Measurements from ENCODE around the gene RPA3. TPM values are rescaled to one million over a fixed set of nuclear protein-coding genes. Genes with fewer than 3 reads are reported as not detected.

RPA3 gene
- total RNA-seq = 10 to 100 TPM; 14.9 to 35.2 (median 18.4) TPM

GRCh38 chr7:7718492-7718891 lies at the start of gene RPA3:
RPA3 (minus strand) TSS chr7:7718607; CDS start chr7:7640418, 78,189 bp downstream.
- TF ChIP-seq CTCF (IDR thresholded peaks at IDR 0.05) (no peak), POLR2A (IDR thresholded peaks at IDR 0.05) (no peak), POLR2AphosphoS5 (IDR thresholded peaks at IDR 0.05) (no peak), EP300 (IDR thresholded peaks at IDR 0.05) (no peak)
- Histone ChIP-seq H3K27me3 (no peaks in the 10 kb centered on the region), H3K4me1 (peaks cover 13% of the 10 kb centered on the region), H3K4me3 (no peak within 1 kb of the TSS), H3K9me3 (no peaks in the 10 kb centered on the region), H3K36me3 (no peaks in the 10 kb centered on the region), H3K27ac (peak within 1 kb of the TSS; percentile 12)
- WGBS = 80% methylated on average over 1 of the region's 1 CpG
- DNase-seq (ENCODE audit: low spot score in 2 of 2) = no peak

DNA sequence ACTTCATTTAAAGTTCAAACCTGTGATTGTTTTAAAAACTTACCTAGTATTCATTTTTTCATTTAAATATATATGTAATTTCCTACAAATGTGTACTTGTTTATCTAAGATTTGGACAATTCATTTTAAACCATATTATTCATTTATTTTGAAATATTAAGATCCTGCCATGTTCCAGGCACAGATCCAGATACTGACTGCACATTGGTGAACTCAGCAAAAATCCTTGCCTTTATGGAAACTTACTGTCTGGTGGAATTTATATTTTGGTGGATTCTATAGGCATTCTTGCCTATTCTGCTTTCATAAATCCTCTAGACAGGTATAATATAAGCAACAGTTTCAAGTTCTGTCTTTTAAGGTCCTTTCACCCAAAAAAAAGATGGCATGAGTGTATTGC lies 48.3 kb upstream of the RPA3 start:
- Histone ChIP-seq H3K27ac (no peak overlapping the region), H3K9me3 (no peaks in the 10 kb centered on the region), H3K4me1 (peaks cover 34% of the 10 kb centered on the region), H3K36me3 (no peaks in the 10 kb centered on the region), H3K4me3 (no peak overlapping the region), H3K27me3 (no peaks in the 10 kb centered on the region)
- no peak for DNase-seq (ENCODE audit: low spot score in 2 of 2)
- TF ChIP-seq CTCF (IDR thresholded peaks at IDR 0.05) = no peak
- no peak for TF ChIP-seq POLR2AphosphoS5 (IDR thresholded peaks at IDR 0.05)
- TF ChIP-seq POLR2A (IDR thresholded peaks at IDR 0.05) = no peak
- no peak for TF ChIP-seq EP300 (IDR thresholded peaks at IDR 0.05)

DNA sequence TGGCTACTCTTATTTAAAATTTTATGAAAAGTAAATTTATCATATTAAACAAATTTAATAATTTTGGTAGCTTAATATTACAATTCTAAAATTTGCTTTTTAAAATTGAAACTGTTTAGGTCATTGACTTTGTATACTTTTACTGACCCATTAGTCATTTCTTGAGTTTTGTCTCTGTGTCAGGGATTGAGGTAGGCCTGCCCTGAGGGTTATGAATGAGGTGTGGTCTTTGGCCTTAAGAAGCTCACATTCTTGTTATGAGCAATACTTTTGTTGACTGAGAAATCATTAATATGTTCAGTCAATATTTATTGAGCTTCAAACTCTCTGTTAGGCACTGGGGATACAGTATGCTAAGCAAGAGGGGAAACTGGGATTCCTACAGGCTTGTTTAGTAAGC lies 47.0 kb upstream of the RPA3 start:
- H3K27ac ChIP-seq = no peak overlapping the region
- peaks cover 34% of the 10 kb centered on the region for H3K4me1 ChIP-seq

DNA sequence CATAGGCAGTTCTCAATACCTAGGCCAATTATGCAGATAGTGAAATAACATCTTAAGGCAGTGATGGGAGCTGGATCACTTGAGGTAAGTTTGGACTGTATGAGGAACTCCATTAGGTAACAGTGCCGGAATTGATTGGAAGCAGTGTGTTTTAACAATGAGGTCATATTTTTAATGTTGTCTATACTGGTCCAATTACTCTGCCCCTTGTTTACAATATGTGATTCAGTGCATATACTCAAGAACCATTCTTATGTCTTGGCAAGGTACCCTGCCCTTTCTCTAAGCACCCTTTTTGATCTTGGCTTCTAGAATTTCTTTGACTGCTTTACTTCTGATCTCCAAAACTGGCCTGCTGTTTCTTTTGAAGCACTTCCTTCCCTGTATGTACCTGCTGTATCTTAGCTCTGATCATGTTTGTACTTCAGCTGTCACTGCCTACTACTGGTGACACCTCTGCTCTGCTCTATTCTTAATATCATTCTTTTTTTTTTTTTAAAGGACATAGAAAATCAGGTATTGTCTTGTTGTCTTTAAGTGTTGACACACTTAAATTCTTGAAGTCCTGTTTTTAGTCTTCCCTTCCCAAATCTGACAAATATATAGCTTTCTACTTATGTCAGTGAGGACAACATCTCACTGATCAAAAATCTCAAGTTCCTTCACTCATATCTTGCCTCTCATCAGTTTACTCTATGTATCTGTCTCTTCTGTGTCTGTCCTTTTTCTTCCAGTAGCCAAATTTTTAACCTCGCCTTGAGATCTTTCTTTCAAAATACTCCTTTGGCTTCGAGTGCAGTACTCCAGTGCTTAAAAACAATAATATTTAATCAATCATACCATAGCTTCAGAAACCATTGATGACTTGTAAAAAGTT lies 46.4 kb upstream of the RPA3 start:
- TF ChIP-seq EP300 (IDR thresholded peaks at IDR 0.05) (no peak), CTCF (IDR thresholded peaks at IDR 0.05) (no peak), POLR2A (IDR thresholded peaks at IDR 0.05) (no peak), POLR2AphosphoS5 (IDR thresholded peaks at IDR 0.05) (no peak)
- no peak for DNase-seq (ENCODE audit: low spot score in 2 of 2)
- Histone ChIP-seq H3K4me1 (peaks cover 34% of the 10 kb centered on the region), H3K36me3 (no peaks in the 10 kb centered on the region), H3K27ac (peak overlapping the region; percentile 43), H3K4me3 (no peak overlapping the region), H3K9me3 (no peaks in the 10 kb centered on the region), H3K27me3 (no peaks in the 10 kb centered on the region)
- 64% methylated on average over 3 of the region's 3 CpGs for WGBS

More for the DNA sequence above, 47.0 kb upstream of the RPA3 start:
- no peak for TF ChIP-seq CTCF (IDR thresholded peaks at IDR 0.05)
- TF ChIP-seq EP300 (IDR thresholded peaks at IDR 0.05) = no peak
- no peak for TF ChIP-seq POLR2A (IDR thresholded peaks at IDR 0.05)
- no peak for TF ChIP-seq POLR2AphosphoS5 (IDR thresholded peaks at IDR 0.05)
- DNase-seq (ENCODE audit: low spot score in 2 of 2) = no peak
- no peak overlapping the region for H3K4me3 ChIP-seq
- H3K36me3 ChIP-seq = no peaks in the 10 kb centered on the region
- no peaks in the 10 kb centered on the region for H3K9me3 ChIP-seq
- no peaks in the 10 kb centered on the region for H3K27me3 ChIP-seq

DNA sequence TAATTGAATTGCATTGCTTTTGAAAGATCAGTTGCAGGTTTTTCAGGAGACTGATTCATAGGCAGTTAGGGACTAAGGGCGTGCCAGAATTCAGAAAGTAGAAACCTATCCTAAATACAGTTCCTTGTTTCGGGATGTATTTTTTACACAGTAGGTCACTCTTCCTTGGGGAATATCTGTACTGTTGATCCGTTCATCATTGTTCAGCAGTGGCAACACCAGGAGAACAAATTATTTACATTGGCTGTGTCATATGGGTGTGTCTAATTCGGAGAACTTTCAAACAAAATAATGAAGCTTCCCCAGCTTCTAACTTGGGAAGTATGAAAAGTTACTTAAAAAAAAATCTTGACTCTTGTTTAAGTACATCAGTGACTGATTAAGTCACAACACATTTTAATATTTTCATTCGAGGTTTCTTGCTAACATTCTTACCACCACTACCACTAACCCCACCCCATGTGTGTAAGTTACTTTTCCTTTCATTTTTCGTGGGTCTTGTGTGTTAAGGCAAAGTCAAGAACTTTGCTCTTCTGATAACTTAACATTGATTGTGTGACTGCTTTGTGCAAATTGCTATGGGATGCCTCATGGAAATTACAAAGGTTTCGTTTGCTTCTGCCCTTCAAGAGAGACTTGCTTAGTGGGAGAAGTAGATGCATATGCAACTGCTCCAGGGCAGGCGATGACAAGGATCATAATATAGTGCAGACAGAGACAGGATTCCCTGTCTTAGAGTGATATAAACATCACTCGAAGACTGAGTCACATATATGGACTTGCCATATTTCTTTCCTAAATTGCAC lies 43.8 kb upstream of the RPA3 start:
- Histone ChIP-seq H3K27ac (peak overlapping the region; percentile 86), H3K36me3 (no peaks in the 10 kb centered on the region), H3K4me1 (peaks cover 28% of the 10 kb centered on the region), H3K4me3 (peak overlapping the region; percentile 50), H3K27me3 (no peaks in the 10 kb centered on the region), H3K9me3 (no peaks in the 10 kb centered on the region)
- 7% methylated on average over 9 of the region's 9 CpGs for WGBS
- TF ChIP-seq CTCF (IDR thresholded peaks at IDR 0.05) (no peak), POLR2AphosphoS5 (IDR thresholded peaks at IDR 0.05) (no peak), EP300 (IDR thresholded peaks at IDR 0.05) (no peak), POLR2A (IDR thresholded peaks at IDR 0.05) (no peak)
- DNase-seq (ENCODE audit: low spot score in 2 of 2) = no peak
